Measurements from ENCODE around the gene ABCA2. TPM values are rescaled to one million over a fixed set of nuclear protein-coding genes. Genes with fewer than 3 reads are reported as not detected.

Gene ABCA2
- total RNA-seq, 1 experiment from 2014 or later: 21.7 TPM

GRCh38 chr9:137052293-137052692, 24.3 kb upstream of the ABCA2 start:
- no TSS peak for BruUV-seq (replicated peaks)
- no peaks in the 10 kb centered on the region for H3K9me3 Mint-ChIP-seq (ENCODE audit: unreplicated experiment)
- no peak for TF ChIP-seq CTCF (IDR thresholded peaks at IDR 0.05; ENCODE audit: unreplicated experiment)
- DNase-seq (ENCODE audit: unreplicated experiment): no peak
- no peaks in the 10 kb centered on the region for H3K36me3 Mint-ChIP-seq (ENCODE audit: insufficient read depth, unreplicated experiment)
- intact Hi-C loops (cut with micrococcal nuclease): no loop called here
- H3K4me3 Mint-ChIP-seq (ENCODE audit: unreplicated experiment): no peak overlapping the region
- peaks cover 7% of the 10 kb centered on the region for H3K4me1 Mint-ChIP-seq (ENCODE audit: insufficient read depth, unreplicated experiment)
- no peaks in the 10 kb centered on the region for H3K27me3 Mint-ChIP-seq (ENCODE audit: insufficient read depth, unreplicated experiment)
- H3K27ac Mint-ChIP-seq (ENCODE audit: low read depth, unreplicated experiment): no peak overlapping the region
- ChIA-PET CTCF (interaction anchor here (0.6 to 1.8 kb wide), 4 partner anchors 11 to 260 kb away, joined by 3 to 18 read pairs (median 10); no protein-coding TSS in a partner anchor), POLR2A (interaction anchor here (0.8 to 0.9 kb wide), 2 partner anchors 16 to 36 kb away, joined by 3 to 4 read pairs; no protein-coding TSS in a partner anchor)

- no peak overlapping the region for H3K4me3 Mint-ChIP-seq (ENCODE audit: unreplicated experiment)
- no peaks in the 10 kb centered on the region for H3K9me3 Mint-ChIP-seq (ENCODE audit: unreplicated experiment)
- TF ChIP-seq CTCF (IDR thresholded peaks at IDR 0.05; ENCODE audit: unreplicated experiment): no peak
- intact Hi-C loops (cut with micrococcal nuclease): no loop called here
- BruUV-seq (replicated peaks): TSS peak; percentile 43
- no peaks in the 10 kb centered on the region for H3K27me3 Mint-ChIP-seq (ENCODE audit: insufficient read depth, unreplicated experiment)
- POLR2A ChIA-PET: no interaction called here
- CTCF ChIA-PET: interaction anchor here (1.6 to 1.8 kb wide), 3 partner anchors 12 to 22 kb away, joined by 5 to 18 read pairs (median 14); no protein-coding TSS in a partner anchor
- peaks cover 7% of the 10 kb centered on the region for H3K4me1 Mint-ChIP-seq (ENCODE audit: insufficient read depth, unreplicated experiment)
- H3K27ac Mint-ChIP-seq (ENCODE audit: low read depth, unreplicated experiment): no peak overlapping the region
- DNase-seq (ENCODE audit: unreplicated experiment): no peak
- no peaks in the 10 kb centered on the region for H3K36me3 Mint-ChIP-seq (ENCODE audit: insufficient read depth, unreplicated experiment)
Measured at GRCh38 chr9:137051145-137051724, 23.2 kb upstream of the ABCA2 start.

DNA sequence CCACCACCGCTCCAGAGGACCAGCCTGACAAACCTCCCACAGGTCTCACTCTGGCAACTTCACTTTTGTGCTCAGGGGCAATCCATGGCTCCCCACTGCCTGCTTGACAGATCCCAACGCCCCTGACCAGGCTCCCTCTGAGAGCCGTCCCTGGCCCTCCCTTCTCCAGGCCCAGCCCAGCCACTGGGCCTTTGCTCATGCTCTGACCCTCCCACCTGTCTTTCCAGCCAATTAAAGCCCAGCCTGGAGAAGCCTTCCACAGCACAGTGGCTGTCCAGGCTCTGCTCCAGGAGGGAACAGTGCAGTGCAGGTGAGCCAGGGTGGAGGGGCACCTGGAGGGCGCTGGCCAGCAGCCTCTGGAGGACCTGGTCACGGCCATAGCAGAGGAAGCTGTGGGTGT, 22.5 kb upstream of the ABCA2 start:
- Mint-ChIP-seq H3K27ac (ENCODE audit: low read depth, unreplicated experiment) (no peak overlapping the region), H3K9me3 (ENCODE audit: unreplicated experiment) (no peaks in the 10 kb centered on the region), H3K36me3 (ENCODE audit: insufficient read depth, unreplicated experiment) (no peaks in the 10 kb centered on the region), H3K4me3 (ENCODE audit: unreplicated experiment) (no peak overlapping the region), H3K4me1 (ENCODE audit: insufficient read depth, unreplicated experiment) (peaks cover 3% of the 10 kb centered on the region), H3K27me3 (ENCODE audit: insufficient read depth, unreplicated experiment) (no peaks in the 10 kb centered on the region)
- CTCF ChIA-PET: no interaction called here
- no peak for DNase-seq (ENCODE audit: unreplicated experiment)
- no TSS peak for BruUV-seq (replicated peaks)
- TF ChIP-seq CTCF (IDR thresholded peaks at IDR 0.05; ENCODE audit: unreplicated experiment): no peak
- intact Hi-C loops (cut with micrococcal nuclease): no loop called here
- POLR2A ChIA-PET: no interaction called here

DNA sequence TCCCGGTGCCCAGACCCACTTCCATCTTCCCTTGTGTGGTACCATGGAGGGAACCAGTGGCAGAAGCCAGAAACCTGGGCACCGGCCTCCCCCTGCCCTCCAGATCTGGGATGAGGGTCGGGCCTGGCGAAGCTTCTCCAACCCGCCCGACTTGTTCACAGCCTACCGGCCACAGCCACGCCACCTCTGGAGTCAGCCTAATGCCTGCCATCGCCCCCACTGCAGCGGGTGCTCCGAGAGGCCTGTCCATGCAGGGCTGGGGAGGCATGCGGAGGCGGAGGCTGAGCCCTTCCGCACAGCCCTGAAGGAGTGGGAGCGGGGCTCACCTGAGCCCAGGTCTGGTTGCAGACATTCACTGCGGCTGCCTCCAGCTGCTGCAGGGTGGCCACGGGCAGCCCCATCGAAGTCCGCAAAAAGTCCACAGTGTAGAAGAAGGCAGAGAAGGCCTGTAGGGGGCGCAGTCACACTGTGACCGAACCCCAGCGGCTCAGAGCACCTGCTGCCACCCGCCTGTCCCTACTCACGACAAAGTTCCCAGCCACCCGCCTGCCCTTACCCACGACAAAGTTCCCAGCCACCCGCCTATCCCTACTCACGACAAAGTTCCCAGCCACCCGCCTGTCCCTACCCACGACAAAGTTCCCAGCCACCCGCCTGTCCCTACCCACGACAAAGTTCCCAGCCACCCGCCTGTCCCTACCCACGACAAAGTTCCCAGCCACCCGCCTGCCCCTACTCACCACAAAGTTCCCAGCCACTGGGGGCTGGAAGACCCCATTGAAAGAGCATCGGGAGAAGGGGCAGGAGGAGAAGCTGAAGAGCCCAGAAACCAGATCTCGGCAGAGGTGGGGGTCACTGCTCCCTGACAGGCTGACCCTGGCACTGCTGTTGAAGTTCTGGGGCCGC, 21.8 kb upstream of the ABCA2 start:
- Mint-ChIP-seq H3K4me1 (ENCODE audit: insufficient read depth, unreplicated experiment) (no peaks in the 10 kb centered on the region), H3K27ac (ENCODE audit: low read depth, unreplicated experiment) (no peak overlapping the region), H3K27me3 (ENCODE audit: insufficient read depth, unreplicated experiment) (no peaks in the 10 kb centered on the region), H3K36me3 (ENCODE audit: insufficient read depth, unreplicated experiment) (no peaks in the 10 kb centered on the region), H3K9me3 (ENCODE audit: unreplicated experiment) (no peaks in the 10 kb centered on the region), H3K4me3 (ENCODE audit: unreplicated experiment) (no peak overlapping the region)
- intact Hi-C loops (cut with micrococcal nuclease): loop anchor here (10.0 kb wide), 1 partner anchor 175 kb away; the partner anchor contains the start of genes CYSRT1, RNF208 and RNF224
- ChIA-PET CTCF (interaction anchor here (0.8 to 4.5 kb wide), 6 partner anchors 11 to 36 kb away, joined by 3 to 170 read pairs (median 4); partner anchors contain the start of genes ABCA2, MAN1B1 and SAPCD2), POLR2A (interaction anchor here (0.5 kb wide), 1 partner anchor 20 kb away, joined by 4 read pairs; no protein-coding TSS in a partner anchor)
- BruUV-seq (replicated peaks): no TSS peak
- peak; percentile 56 for TF ChIP-seq CTCF (IDR thresholded peaks at IDR 0.05; ENCODE audit: unreplicated experiment)
- DNase-seq (ENCODE audit: unreplicated experiment): peak; percentile 61

Data from MCF 10A (cell line).